Measurements from ENCODE around the gene FBXO42. TPM values are rescaled to one million over a fixed set of nuclear protein-coding genes. Genes with fewer than 3 reads are reported as not detected.

The FBXO42 gene
- total and polyA plus RNA-seq, 12 donors = 14.0 to 44.9 (median 19.7) TPM

- H3K4me1 ChIP-seq (replicated peaks in 1 of 2) = peaks cover 26 to 83% of the 10 kb centered on the region in 2 donors
- no peak for TF ChIP-seq CTCF (IDR thresholded peaks at IDR 0.05)
- TF ChIP-seq POLR2A (IDR thresholded peaks at IDR 0.05) = no peak
- intact Hi-C loops (cut with DNase I) = no loop called here
- 85 to 92% (median 89%) methylated on average over 3 of the region's 3 CpGs for WGBS, 4 donors
- no peaks in the 10 kb centered on the region for H3K9me3 ChIP-seq (replicated peaks in 1 of 3)
- H3K36me3 ChIP-seq (replicated peaks in 1 of 2) = no peaks in the 10 kb centered on the region
- no peak for DNase-seq
- H3K27me3 ChIP-seq = no peaks in the 10 kb centered on the region
- no peak overlapping the region for H3K4me3 ChIP-seq
- H3K27ac ChIP-seq = no peak overlapping the region
These were observed 20.4 kb upstream of the FBXO42 start for GRCh38 chr1:16372535-16373285.

- peak overlapping the region in 1 of 5 donors; percentile 21 for H3K27ac ChIP-seq
- no peaks in the 10 kb centered on the region for H3K9me3 ChIP-seq (replicated peaks in 1 of 3)
- H3K4me3 ChIP-seq = no peak overlapping the region
- TF ChIP-seq CTCF (IDR thresholded peaks at IDR 0.05) = no peak
- TF ChIP-seq POLR2A (IDR thresholded peaks at IDR 0.05) = no peak
- peaks cover 20 to 73% of the 10 kb centered on the region in 2 donors for H3K4me1 ChIP-seq (replicated peaks in 1 of 2)
- no peak for DNase-seq
- no peaks in the 10 kb centered on the region for H3K36me3 ChIP-seq (replicated peaks in 1 of 2)
- intact Hi-C loops (cut with DNase I) = no loop called here
- WGBS, 4 donors = 53 to 70% (median 65%) methylated on average over 3 to 5 of the region's 5 CpGs
- no peaks in the 10 kb centered on the region for H3K27me3 ChIP-seq
These were observed 19.4 kb upstream of the FBXO42 start for GRCh38 chr1:16371725-16372124.

GRCh38 chr1:16369821-16370220 is 17.5 kb upstream of the FBXO42 start:
- intact Hi-C loops (cut with DNase I) = no loop called here
- no peak for DNase-seq
- H3K27me3 ChIP-seq = no peaks in the 10 kb centered on the region
- no peak for TF ChIP-seq POLR2A (IDR thresholded peaks at IDR 0.05)
- no peak for TF ChIP-seq CTCF (IDR thresholded peaks at IDR 0.05)
- H3K9me3 ChIP-seq (replicated peaks in 1 of 3) = no peaks in the 10 kb centered on the region
- H3K36me3 ChIP-seq (replicated peaks in 1 of 2) = no peaks in the 10 kb centered on the region
- no peak overlapping the region for H3K4me3 ChIP-seq
- H3K4me1 ChIP-seq (replicated peaks in 1 of 2) = peaks cover 13 to 68% of the 10 kb centered on the region in 2 donors
- 83 to 92% (median 90%) methylated on average over 4 of the region's 4 CpGs for WGBS, 4 donors
- peak overlapping the region in 1 of 5 donors; percentile 98 for H3K27ac ChIP-seq

- H3K9me3 ChIP-seq (replicated peaks in 1 of 3) = no peaks in the 10 kb centered on the region
- peak overlapping the region; percentile 91 to 99 (median 96) for H3K27ac ChIP-seq
- peaks cover 13 to 66% of the 10 kb centered on the region in 2 donors for H3K4me1 ChIP-seq (replicated peaks in 1 of 2)
- intact Hi-C loops (cut with DNase I) = no loop called here
- H3K36me3 ChIP-seq (replicated peaks in 1 of 2) = no peaks in the 10 kb centered on the region
- DNase-seq = peak in 2 of 7 donors; percentile 27 to 41
- WGBS, 4 donors = 1 to 3% (median 2%) methylated on average over 22 to 24 of the region's 24 CpGs
- H3K27me3 ChIP-seq = no peaks in the 10 kb centered on the region
- TF ChIP-seq POLR2A (IDR thresholded peaks at IDR 0.05) (peak in 1 of 2 donors; percentile 39), CTCF (IDR thresholded peaks at IDR 0.05) (no peak)
- peak overlapping the region in 3 of 4 donors; percentile 67 to 91 (median 74) for H3K4me3 ChIP-seq
These were observed 15.9 kb upstream of the FBXO42 start for GRCh38 chr1:16367968-16368890.
